Epidermal melanocyte (primary cell): ENCODE measurements around the gene UTP18.
"Not testable (repeated sequence)": the region's sequence is repeated elsewhere in the genome, so short reads cannot be mapped to it uniquely, and the experiment has no call there.

Source experiments
- DNase-seq: peaks from one replicate; pipeline ENCODE4 v3.0.0; 2011; ENCODE audit warnings: low spot score; ENCODE audit not compliant: insufficient read length

The UTP18 gene

DNA sequence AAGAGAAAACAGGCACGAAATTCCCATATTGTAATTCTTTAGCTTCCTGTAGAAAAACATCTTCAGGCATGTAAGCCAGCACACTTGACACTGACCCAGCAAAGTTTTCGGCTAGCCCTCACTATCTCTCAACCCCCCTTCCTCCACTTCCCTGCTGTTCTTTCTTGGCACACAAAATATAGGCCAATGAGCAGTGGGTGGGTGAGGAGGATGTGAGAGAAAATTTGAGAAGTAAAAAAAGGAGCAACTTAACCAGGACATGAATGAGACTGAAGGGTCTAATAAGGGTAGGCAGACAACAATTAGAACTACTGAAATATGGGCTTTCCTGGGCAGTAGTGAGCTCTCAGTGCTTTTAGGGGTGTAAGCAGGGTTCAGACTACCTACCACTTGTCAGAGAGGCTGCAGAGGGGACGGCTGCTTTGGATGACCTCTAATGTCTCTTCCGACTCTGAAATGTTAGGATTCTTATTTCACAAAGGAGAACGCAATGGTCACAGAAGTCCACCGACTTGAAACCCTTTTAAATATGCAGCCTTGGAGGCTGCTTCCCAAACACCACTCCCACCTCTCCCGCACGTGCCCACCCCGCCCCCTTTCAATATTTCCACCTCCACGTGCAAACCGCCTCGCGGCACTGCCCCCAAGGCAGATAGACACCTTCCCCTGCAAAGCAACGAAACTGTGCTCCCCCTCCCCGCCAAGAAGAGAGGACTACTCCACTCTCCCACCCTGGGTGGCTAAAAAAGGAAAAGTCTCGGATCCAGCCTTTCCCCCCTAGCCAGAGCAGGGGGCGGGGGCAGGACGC, 1.4 kb upstream of the UTP18 start:
- DNase-seq: no peak

DNA sequence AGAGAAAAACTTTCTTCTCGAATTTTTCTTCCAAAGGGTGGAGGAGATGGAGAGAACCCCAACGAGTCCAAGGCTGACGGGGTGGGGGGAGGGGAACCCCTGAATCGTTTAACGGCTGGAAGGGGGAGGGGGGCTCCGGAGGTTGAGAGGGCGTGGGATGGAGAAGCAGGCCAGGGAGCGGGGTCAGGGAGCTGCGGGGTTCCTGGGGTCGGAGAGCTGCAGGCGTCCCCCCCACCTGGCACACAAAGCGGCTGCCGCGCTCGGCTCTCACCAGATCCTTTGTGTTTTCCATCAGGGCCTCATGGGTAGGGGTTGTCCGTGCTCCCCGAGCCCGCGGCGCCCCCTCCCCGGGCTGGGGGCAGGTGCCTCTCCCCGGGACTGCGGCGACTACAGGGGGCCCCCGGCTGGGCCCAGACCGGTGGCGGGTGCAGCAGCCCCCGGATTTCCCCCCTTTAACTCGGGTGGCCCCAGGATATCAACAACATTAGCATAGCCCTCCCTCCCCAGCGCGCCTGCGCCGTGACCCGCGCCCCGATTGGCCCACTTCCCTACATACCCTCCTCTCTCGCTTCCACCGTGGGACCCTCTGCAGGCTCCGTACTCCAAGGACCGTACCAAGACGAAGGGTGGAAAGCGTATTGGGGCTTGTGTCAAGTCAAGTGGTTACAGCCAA, 646 bp upstream of the UTP18 start, which contains the start of gene MBTD1:
Gene MBTD1 (minus strand): TSS at position 486 of the 673 bp plus-strand sequence. CDS start 34,888 bp downstream, outside the sequence.
- DNase-seq: peak; percentile 93

DNA sequence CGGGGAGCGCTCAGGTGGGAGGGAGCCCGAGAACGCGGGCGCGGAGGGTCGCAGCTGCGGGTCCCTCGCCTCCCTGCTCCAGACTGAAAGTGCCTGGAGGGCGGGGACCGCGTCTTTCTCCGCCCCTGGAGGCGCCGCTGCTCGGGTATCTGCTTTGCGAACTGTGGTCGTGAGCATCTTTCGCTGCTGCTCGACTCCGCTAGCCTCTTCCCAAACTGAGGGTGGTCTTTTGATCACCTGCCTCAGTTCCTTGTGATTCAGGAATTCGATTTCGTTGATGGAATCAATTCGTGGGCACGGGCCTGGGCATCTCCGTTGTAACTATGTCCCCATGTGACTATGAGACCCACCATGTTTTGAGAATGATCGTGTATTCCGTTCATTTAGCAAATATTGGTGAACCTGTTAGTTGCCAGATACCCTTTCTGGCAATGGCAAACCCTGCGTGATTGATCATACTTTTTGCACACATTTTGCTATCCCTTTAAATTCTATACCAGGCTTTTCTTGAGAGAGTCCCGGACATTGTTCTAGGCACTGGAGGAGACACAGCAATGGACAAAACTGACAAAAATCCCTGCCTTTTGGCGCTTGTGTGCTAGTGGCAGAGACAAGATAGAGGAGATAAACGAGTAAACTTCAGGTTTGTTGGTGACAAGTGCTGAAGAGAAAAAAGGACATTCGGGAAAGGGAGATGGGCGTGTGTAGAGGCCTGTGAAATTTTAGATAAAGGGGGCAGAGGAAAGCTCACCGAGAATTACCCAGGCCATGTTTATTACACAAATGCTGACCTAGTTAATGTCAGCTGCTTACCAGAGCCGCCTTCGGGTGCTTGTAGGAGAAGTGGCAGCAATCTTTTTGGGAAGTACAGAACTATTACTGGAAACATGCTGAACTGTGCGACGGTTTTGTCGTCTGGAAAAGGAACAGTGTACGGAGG, 948 bp downstream of the UTP18 start:
- DNase-seq: no peak

DNA sequence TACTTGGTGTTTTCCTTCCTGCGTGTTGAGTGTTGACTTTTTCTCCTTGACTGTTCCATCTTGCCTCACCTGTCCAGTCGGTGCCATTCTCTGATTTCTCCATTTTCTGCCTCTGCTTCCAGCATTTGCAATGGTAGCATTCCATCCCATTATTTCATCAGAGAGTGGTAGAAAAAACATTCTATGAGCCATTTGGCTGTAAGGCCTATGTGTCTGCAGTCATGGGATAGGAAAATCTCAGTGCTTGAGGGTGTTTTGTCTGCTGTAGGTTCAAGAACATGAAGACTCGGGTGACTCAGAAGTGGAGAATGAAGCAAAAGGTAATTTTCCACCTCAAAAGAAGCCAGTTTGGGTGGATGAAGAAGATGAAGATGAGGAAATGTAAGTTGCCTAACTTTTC, 2.7 kb downstream of the UTP18 start:
- DNase-seq: no peak

DNA sequence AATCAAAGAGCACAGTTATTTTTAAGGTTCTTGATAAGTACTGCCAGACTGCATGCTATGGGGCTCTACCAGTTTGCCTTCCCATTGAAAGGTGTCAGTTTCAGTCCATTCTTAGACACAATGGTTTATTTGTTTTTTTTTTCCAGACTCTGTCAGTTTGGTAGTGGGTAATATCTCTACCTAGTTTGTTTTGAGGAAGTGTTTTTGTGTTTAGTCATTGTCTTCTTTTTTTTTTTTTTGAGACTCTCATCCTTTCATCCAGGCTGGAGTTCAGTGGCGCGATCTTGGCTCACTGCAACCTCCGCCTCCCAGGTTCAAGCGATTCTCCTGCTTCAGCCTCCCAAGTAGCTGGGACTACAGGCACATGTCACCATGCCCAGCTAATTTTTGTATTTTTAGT, 4.1 kb downstream of the UTP18 start:
- not testable (repeated sequence) for DNase-seq

DNA sequence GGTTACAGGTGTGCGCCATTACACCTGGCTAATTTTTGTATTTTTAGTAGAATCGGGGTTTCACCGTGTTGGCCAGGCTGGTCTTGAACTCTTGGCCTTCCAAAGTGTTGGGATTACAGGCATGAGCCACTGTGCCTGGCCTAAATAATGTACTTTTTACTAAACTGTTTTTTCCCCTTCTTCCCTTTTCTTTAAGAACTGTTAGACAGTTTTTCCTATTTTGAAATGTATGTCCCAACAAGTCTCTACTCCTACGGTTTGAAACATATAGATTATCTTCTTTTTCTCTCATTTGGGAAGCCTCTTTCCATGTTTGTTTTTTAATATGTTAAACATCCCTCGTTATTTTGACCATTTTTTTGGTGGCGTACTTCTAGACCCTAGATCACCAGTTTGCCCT, 9.6 kb downstream of the UTP18 start:
- no peak for DNase-seq

DNA sequence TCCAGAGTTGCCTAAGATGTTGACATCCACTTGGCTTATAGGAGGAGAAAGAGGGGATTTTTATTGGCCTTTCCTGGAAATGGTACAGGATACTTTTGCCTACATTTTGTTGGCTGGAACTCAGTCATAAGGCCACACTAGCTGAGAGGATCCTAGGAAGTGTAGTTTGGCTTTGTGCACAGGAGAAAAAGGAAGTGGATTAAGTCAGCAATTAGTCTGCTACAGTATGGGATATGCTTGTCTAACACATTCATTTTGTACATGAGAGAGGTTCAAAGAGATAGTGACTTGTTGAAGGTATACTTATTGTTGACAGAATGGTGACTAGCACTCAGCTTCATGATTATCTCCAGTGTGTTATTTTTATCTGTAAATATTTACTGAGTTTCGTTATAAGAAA, 10.3 kb downstream of the UTP18 start:
- DNase-seq: no peak

DNA sequence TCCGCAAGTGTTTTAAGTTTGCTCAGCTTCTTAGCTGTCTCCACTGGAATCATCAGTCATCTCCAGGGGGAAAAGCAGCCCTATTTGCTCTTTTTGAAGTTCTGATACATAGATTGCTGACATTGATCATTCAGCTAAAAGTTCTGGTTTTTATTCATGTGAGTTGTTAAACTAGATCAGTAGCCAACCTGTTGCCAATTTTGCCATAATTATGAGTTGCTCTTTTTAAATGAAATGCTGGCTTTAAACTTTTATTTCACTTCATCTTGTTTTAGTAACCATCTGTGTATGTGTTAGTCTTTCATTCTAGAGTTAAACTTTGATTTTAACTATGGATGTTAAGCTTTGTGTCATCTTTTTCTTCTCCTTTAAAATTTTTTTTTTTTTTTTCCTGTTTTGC, 12.5 kb downstream of the UTP18 start:
- no peak for DNase-seq

DNA sequence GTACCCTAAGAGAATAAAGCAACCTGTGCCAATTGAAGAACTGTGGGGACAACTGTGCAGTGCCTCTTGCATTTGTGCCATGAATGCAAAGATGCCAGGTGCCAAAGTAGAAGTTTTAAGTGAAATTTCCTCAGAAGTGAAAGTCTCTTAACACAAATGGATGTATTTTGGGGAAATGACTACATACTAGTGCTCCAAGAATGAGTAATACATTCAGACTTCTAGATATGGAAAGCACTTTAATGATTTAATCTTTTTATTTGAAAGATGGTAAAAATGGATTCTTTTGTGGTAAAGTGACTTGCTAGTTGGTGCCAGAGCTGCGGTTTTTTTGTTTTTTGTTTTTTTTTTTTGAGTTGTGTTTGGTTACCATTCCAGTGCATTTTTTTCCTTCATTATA, 15.0 kb downstream of the UTP18 start:
- no peak for DNase-seq

DNA sequence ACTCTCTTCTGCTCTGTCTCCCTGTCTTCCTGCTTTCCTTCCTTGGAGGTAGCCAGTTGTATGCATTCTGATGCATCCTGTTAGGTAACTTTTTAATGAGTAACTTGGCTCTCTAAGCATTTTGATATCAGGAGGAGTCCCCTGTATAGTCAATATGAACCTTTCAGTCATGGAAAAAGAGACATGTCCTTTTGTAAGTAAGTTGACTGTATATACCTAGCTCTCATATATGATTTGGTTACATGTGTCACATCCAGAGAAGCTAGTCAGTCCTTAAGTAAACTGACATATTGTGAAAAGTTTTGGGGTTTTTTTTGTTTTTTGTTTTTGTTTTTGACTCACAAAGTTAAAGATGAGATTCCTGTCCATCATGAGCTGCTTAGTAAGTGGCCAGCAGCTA, 18.8 kb downstream of the UTP18 start:
- DNase-seq: no peak

DNA sequence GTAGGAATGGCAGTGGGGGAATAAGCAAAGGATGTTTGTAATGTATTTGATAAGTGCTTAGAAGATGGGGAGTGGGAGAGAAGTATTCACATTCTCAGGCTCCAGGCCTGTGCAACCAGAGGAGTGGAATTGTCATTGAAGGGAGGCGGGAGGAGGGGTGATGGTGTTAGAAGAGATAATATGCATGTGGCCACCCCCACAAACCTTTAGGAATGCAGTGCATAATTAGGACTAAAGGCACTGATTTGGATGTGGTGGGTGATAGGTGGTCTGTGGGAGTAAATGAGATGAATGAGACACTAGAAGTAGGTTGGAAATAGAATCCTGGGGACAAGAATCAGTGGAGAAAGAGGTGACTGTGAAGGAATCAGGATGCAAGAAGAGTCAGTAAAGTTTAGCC, 27.1 kb downstream of the UTP18 start:
- DNase-seq: no peak

DNA sequence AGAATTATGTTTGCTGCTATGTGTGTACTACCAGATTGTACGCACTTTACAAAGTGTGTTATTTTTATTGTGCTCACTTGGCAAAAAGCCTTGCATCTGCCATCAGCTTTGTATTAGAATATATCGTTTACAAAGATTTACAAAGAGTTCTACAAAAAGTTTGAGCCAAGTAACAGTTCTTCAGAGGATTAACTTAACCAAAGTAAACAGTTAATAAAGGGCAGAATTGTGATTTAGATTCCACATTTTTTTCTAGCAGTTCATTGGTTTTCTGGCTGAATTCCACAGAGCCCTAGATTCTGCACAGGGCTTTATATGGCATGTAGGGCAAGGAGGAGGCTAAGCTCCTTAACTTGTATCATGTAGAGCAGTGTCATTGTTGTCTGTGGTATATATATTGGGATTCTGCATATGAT, 29.4 kb downstream of the UTP18 start:
- DNase-seq: no peak

DNA sequence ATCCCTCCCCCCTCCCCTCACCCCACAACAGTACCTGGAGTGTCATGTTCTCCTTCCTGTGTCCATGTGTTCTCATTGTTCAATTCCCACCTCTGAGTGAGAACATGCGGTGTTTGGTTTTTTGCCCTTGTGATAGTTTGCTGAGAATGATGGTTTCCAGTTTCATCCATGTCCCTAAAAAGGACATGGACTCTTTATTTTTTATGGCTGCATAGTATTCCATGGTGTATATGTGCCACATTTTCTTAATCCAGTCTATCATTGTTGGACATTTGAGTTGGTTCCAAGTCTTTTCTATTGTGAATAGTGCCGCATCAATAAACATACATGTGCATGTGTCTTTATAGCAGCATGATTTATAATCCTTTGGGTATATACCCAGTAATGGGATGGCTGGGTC, 34.0 kb downstream of the UTP18 start:
- DNase-seq: not testable (repeated sequence)

DNA sequence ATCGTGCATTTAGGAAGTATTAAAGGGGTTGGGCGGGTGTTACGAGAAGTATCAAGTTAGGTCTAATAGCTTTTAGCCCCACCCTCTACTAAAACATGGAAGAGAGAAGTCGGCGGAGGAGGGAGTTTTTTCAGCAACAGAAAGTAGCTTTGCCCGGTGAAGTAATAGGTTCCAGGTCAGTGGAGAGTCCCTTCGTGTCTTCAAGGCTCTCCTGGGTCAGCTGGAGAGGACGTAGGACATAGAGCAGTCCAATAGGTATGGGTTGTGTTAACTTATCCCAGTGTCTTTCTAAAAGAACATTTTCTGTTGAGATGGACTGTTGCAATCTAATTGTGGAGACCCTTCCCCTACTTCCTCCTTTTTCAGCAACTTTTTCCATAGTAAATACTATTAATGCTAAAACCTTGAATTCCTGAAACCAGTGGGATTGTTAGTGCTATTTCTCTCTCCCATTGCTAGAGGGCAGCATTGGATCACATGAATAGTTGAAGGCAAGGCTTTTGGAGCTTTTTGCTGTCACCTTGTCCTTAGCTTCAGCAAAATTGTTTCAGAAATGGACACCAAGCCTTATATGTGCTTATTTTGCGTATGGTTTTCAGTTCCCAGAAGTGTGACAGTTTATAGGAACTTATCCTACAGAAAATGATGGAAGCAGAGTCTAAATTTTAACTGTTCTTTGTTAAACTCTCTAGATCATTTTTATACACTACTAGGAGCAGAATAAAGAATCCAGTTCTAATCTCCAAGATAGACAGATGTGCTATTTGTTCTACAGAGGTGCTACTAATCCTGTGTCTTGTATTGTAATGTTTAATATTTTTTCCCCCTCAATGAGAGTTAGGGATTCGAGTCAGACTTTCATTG, 38.4 kb downstream of the UTP18 start:
- peak; percentile 38 for DNase-seq

DNA sequence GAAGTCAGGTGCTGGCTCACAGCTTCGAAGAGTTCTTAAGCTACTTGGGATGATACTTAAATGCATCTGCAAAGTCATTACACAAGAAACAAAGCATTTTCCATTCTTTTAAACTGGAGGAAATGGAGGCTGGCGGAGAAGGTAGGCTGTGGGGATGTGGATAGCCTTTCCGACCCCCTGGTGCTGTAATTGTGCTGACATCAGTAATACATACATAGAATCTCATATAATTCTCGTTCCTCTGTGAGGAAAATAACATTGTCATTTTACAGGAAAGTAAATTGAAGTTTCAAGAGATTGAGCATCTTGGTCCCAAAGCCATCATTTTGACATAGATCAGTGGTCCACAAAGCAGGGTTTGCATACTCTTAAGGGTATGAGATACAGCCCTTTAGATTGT, 39.5 kb downstream of the UTP18 start:
- no peak for DNase-seq

DNA sequence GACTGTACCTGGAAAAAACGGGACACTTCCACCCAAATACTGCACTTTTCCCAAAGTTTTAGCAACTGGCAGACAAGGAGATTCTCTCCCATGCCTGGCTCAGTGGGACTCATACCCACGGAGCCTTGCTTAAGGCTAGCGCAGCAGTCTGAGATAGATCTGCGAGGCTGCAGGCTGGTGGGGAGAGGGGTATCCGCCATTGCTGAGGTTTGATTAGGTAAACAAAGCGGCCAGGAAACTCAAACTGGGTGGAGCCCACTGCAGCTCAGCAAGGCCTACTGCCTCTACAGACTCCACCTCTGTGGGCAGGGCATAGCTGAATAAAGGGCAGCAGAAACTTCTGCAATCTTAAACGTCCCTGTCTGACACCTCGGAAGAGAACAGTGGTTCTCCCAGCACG, 44.8 kb downstream of the UTP18 start:
- DNase-seq: no peak

DNA sequence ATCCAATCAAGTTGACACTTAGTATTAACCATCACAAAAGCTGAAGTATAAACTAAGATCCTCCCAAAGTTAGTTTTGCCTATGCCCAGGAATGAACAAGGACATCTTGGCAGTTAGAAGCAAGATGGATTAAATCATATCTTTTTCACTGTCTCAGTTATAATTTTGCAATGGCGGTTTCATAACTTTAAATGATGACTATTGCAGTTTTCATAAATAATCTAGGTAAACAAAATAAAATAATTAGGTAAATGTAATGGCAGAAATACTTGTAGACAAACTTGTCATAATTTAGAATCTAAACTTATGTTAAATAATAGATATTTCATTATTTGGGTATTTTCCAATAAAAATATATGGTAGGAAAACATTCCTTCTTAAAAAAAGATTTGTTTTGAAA, 51.7 kb downstream of the UTP18 start:
- DNase-seq: not testable (repeated sequence)

DNA sequence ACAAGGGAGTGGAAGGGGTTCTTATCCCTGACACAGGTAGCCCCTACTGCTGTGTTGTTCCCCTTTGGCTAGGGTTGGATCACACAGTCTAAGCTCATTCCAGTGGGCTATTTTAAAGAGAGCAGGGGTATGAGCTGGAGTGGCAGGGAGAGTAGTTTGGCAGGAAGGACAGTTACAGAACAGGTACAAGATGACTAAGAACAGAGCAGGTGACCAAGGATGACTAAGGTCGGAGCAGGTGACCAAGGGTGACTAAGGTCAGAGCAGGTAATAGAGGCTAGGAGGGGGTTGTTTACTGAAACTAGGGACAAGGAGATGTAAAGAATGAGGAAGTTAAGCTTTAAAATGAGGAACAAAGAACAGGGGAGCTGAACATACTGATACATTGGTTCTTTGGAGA, 58.8 kb downstream of the UTP18 start:
- no peak for DNase-seq

DNA sequence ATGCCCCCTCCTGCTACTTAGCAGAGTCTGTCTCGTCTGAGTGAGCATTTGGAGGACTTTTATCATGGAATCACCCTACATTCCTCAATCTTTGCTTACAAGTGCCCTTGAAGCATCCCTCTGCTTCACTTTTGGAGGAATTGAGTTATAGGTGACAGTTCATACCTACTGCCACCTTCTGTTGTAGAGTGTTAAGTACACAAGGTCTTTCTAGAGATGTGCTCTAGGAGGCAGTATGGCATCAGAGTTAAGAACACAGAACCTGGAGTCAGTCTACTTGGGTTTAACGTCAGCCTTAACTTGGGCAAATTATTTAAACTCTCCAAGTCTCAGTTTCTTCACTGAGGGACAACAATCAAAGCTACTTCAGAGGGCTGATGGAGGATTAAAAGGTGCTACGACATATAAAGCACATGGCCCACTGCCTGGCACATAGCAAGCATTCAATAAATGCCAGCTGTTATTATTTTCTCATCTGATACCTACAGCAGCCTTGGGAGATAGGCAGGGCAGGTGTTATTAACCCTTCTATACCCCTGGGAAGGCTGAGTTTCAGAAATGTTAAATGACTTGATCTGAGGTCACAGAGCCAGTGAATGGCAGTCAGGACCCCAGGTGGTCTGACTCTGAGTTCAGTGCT, 62.2 kb downstream of the UTP18 start:
- no peak for DNase-seq

DNA sequence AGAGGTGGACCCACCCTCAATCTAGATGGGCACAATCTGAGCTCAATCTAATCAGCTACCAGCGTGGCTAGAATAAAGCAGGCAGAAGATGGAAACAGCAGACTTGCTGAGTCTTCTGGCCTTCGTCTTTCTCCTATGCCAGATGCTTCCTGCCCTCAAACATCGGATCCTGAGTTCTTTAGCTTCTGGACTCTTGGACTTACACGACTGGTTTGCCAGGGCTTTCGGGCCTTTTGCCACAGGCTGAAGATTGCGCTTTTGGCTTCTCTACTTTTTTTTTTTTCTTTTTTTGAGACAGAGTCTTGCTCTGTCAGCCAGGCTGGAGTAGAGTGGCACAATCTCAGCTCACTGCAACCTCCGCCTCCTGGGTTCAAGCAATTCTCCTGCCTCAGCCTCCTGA, 65.1 kb downstream of the UTP18 start:
- DNase-seq: no peak
